GM12801 (cell line): ENCODE data around the gene MAP2K1.

Experiments used
- CTCF ChIP-seq: IDR thresholded peaks from one replicate; pipeline ENCODE4 v1.5.1; 2011; ENCODE audit warnings: control low read depth; ENCODE audit not compliant: insufficient read length; ENCODE audit errors: extremely low read depth

The MAP2K1 gene

GRCh38 chr15:66386204-66387123, at the start of gene MAP2K1:
Gene MAP2K1, plus strand, starts transcription at chr15:66386912. Its CDS starts 436 bp downstream, at chr15:66387348.
- no peak for TF ChIP-seq CTCF

GRCh38 chr15:66356077-66356358, 30.7 kb upstream of the MAP2K1 start:
- TF ChIP-seq CTCF = no peak

DNA sequence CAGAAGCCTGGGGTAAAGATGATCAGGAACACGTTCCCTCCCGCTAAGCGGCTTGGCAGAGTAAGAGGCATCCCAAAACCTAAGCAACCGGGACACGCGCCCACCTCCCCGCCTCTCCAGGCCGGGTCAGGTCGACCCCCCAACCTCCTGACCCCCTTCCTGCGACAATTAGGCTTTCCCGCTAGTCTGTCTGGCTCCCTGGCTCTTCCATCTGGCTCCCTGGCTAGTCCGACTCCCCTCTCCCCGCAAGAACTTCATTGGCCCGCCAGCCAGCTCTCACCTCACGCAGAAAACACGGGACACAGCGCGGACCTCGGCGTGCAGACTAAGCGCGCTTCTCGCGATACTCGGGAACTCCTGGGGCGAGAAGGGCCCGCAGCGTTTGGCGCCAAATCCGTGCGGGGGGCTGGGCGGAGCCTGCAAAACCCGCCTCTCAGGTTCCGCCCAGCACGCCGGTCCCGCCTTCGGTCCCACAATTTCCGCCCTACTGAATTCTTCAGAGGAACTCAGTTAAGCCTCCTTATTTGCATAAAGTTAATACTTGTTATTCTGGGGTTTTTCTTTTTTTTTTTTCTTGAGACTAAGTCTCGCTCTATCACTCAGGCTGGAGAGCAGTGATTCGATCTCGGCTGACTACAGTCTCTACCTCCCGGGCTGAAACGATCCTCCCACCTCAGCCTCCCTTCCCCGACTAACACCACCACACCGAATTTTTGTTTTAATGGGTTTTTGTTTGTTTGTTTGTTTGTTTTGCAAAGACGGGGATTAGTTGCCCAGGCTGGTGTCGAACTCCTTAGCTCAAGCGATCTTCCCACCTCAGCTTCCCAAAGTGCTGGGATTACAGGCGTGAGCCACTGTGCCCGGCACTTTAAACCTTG, 30.1 kb upstream of the MAP2K1 start, which contains the start of gene TIPIN:
Gene TIPIN (minus strand): TSS at position 327 of the 878 bp plus-strand sequence. CDS start 3,738 bp downstream, outside the sequence.
- TF ChIP-seq CTCF = no peak

GRCh38 chr15:66359740-66360139, 27.0 kb upstream of the MAP2K1 start:
- no peak for TF ChIP-seq CTCF

DNA sequence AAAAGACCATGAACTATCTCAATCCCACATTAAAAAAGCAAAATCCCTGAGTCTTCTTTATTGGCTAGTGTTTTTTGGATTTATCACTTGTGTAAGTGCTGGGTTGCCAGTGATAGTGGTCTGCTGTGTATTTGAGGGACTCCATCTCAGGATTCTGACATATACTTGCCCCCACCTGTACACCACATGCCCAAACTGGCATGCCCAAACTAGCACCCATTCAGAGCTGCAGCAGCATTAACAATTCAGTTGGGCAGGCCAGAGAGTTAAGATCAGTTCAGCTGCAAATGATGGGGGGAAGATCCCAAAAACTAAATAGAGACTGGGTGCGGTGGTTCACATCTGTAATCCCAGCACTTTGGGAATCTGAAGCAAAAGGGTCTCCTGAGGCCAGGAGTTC, 23.9 kb upstream of the MAP2K1 start:
- no peak for TF ChIP-seq CTCF

GRCh38 chr15:66364944-66365528, 21.7 kb upstream of the MAP2K1 start:
- no peak for TF ChIP-seq CTCF

- no peak for TF ChIP-seq CTCF
Observed at GRCh38 chr15:66369773-66370651, 16.7 kb upstream of the MAP2K1 start.
